ENCODE data around the gene PRSS27.
A peak's percentile ranks its signal among the peaks of the same experiment; 100 is the strongest.

PRSS27 gene

DNA sequence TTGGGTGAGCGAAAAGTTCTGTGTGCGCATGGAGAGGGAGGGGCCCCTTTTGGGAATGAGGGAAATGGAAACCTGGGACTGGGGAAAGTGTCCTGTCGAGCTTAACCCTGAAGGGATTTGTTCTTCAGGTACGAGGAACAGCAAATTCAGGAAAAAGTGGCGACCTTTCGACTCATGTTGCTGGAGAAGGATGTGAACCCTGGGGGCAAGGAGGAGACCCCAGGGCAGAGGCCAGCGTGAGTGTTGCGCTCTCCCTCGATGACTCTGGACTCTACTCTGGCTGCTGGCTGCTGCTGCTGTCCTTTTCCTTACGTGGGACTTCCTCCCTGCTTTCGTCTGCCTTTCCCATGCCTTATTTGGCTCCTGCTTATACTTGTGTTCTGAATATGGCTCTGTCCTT, 37.3 kb upstream of the PRSS27 start:
- no peak for DNase-seq
- TF ChIP-seq GATA1 (IDR thresholded peaks at IDR 0.05; ENCODE audit: low read depth, low read length), result no peak
- TF ChIP-seq POLR2A (IDR thresholded peaks at IDR 0.05; ENCODE audit: low read length), result no peak

DNA sequence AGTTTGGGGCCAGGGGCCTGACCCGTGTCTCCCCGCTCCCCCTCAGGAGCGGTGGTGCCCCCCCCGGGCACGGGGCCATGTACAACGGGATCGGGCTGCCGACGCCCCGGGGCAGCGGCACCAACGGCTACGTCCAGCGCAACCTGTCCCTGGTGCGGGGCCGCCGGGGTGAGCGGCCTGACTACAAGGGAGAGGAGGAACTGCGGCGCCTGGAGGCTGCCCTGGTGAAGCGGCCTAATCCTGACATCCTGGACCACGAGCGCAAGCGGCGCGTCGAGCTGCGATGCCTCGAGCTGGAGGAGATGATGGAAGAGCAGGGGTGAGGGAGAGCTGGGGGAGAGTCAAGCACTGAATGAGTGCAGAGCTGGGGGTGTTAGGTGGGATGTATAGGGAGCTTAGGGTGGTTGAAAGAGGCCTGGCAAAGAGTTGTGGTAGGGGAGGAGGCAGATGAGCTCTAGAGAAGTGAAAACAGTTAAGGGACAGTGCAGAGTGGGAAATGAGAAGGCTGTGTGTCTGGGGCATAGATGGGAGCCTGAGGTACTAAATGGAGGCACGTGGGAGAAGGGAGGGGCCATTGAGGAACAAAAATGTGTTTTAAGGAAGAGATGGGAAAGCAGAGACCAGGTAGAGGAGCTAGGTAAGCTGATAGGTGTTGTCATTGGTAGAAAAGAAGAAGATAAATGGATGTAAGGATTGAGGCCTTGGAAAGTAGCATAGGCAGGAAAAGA, 36.4 kb upstream of the PRSS27 start:
- no peak for DNase-seq
- TF ChIP-seq GATA1 (IDR thresholded peaks at IDR 0.05; ENCODE audit: low read depth, low read length) (no peak), POLR2A (IDR thresholded peaks at IDR 0.05; ENCODE audit: low read length) (no peak)

DNA sequence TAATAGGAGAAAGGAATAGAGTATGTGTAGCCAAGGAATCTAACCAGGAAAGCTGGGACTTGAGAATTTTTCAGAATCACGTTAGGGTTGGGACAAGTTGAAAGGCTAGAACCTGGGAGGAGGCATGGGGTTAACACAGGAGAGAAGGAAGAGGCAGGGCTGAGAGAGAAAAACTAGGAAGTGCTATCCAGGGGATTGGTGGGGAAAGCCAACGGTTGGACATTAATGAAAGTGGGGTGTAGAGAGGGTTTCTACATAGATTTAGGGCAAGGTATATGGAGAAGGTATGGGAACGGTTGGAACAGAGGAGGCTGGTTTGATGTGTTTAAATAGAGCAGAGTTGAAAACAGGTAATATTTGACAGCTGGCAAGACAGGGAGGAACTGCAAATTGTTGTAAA, 35.1 kb upstream of the PRSS27 start:
- TF ChIP-seq GATA1 (IDR thresholded peaks at IDR 0.05; ENCODE audit: low read depth, low read length), result no peak
- no peak for TF ChIP-seq POLR2A (IDR thresholded peaks at IDR 0.05; ENCODE audit: low read length)
- no peak for DNase-seq

GRCh38 chr16:2753733-2754020, 33.7 kb upstream of the PRSS27 start:
- peak in 1 of 2 experiments; percentile 40 for DNase-seq
- TF ChIP-seq POLR2A (IDR thresholded peaks at IDR 0.05; ENCODE audit: low read length) (no peak), GATA1 (IDR thresholded peaks at IDR 0.05; ENCODE audit: low read depth, low read length) (no peak)

DNA sequence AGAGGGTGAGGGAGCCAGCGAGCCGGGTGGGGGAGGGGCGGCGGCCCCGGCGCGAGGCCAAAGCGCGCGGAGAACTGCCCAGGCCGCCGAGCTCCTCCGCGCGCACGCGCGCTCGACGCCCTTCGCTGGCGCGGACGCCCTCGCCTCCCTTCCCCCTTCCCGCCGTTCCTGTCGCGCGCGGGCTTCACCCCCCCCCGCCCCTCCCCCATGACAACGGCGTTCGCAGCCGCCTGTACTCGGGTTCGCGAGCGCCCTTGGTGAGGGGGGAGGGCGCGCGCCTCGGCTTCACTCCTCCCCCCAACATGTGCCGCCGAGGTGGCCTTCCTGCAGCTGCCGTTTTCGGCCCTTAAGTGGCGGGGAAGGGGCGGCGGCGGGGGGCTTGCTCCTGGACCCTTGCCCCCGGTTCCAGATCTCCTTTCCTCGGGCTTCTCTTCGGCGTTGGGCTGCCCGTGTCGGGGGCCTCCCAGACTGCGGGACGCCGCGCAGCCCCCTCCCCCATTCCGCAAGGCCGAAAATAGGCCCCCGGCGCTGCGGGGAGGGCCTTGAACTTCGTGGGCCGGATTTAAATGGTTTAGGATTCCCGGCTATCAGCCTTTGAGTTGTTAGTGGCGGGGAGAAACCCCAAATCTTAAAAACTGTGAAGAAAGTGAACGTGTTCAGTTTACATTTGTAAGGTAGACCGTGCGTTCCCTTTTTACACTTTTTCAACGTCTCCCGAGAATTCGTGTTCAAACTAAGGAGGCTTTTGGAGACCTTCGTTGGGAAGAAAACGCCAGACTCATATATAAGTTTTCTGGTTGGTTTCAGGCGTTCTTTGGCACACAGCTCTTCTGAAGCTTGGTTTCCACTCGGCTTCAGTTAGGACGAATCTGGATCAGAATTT, 33.1 kb upstream of the PRSS27 start:
- TF ChIP-seq POLR2A (IDR thresholded peaks at IDR 0.05; ENCODE audit: low read length) (no peak), GATA1 (IDR thresholded peaks at IDR 0.05; ENCODE audit: low read depth, low read length) (no peak)
- DNase-seq, result peak; percentile 94 to 96

DNA sequence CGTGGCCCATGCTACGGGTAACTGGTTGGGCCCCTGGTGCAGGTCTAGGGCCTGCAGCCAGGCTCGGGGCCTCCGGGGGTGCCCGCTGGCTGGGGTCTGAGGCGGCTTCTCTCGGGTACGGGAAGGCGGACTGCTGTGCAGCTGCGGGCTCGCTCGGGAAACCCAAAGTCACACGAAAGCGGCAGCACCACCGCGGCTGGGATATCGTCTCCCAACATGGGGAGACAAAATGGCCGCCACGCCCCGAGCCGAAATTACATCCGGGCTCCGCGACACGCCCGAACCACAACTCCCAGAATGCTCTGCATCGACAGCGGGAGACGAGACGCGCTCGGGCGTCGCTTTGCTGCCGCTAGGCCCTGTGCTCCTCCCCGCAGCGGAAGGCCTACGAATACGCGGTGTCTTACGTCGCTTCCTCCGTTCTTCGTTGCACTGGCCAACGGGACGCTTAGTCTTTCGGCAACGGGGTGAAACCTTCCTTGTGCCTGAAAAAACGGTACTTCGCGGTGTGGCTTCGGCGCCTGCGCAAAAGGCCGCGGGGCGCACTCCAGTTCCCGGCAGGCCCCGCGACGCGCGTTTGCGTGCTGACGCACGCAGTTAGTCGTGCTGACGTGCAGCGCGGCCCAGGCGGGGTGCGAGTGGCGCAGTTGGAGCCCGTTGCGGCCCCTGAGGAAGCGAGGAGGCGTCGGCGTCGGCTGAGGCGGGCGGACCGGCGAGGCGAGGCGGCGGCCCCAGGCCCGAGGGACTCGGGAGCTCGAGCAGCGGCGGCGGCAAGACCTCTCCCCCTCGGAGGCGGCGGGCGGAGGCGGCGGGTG, 32.2 kb upstream of the PRSS27 start, which contains the start of gene SRRM2:
TSS of gene SRRM2 (plus strand) at position 604 of the 815 bp plus-strand sequence. CDS start 3,727 bp downstream, outside the sequence.
- peak; percentile 98 to 99 for DNase-seq

DNA sequence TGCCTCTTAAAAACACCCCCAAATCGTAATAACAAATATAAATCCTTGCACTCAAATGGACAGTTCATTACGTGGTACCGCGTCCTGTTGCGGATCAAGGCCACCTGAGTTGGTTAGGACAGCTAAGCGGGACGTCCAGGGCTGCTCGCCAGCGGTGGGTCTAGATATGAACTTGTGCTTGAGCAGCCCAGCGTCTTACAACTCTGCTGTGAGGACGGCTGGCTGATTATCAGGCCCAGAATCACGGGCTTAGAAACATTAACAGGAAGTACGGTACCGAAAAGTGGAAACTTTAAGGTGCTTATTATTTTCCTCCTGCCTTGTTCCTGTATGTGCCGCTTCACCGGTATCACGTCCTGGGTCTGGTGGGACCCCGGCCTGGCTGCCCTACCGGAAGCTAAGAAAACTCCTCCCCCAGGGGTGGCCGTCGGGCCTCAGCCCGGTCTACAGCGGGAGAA, 31.6 kb upstream of the PRSS27 start:
- no peak for TF ChIP-seq POLR2A (IDR thresholded peaks at IDR 0.05; ENCODE audit: low read length)
- DNase-seq, result no peak

More for the DNA sequence above, 32.2 kb upstream of the PRSS27 start, which contains the start of gene SRRM2:
- TF ChIP-seq GATA1 (IDR thresholded peaks at IDR 0.05; ENCODE audit: low read depth, low read length) (no peak), POLR2A (IDR thresholded peaks at IDR 0.05; ENCODE audit: low read length) (peak; percentile 96)

DNA sequence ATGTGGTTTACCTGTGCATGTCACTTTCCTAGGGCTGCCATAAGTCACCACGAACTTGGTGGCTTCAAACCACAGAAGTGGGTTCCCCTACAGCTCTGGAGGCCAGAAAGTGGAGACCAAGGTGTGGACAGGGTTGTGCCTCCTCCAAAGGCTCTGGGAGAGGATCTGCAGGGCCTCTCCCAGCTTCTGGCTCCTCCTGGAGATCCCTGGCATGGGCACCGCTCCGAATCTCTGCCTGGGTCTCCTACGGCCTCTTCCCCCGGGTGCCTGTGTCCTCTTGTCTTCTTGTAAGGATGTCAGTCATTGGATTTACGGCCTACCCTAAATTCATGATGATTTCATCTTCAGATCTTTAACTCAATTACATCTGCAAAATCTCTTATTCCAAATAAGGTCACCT, 29.9 kb upstream of the PRSS27 start:
- DNase-seq, result no peak
- TF ChIP-seq GATA1 (IDR thresholded peaks at IDR 0.05; ENCODE audit: low read depth, low read length), result no peak
- no peak for TF ChIP-seq POLR2A (IDR thresholded peaks at IDR 0.05; ENCODE audit: low read length)

DNA sequence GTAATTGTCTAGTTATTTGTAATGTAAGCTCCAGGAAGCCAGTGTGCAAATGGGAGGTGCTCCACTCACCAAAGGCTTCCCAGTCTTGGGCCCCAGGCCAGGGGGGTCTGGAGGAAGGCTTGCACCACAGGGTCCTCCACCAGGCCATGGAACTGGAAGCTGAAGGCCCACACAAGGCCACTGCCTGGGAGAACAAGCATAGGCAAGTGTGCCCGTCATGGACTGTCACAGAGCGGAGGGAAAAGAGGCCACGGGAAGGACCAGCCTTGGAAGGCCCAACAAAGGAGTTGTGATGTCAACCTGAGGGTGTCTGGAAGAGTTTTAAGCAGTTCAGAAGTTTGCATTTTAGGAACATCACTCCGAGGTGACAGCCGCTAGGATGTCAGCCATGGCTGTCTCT, 29.5 kb upstream of the PRSS27 start:
- no peak for DNase-seq
- no peak for TF ChIP-seq GATA1 (IDR thresholded peaks at IDR 0.05; ENCODE audit: low read depth, low read length)
- TF ChIP-seq POLR2A (IDR thresholded peaks at IDR 0.05; ENCODE audit: low read length), result no peak

DNA sequence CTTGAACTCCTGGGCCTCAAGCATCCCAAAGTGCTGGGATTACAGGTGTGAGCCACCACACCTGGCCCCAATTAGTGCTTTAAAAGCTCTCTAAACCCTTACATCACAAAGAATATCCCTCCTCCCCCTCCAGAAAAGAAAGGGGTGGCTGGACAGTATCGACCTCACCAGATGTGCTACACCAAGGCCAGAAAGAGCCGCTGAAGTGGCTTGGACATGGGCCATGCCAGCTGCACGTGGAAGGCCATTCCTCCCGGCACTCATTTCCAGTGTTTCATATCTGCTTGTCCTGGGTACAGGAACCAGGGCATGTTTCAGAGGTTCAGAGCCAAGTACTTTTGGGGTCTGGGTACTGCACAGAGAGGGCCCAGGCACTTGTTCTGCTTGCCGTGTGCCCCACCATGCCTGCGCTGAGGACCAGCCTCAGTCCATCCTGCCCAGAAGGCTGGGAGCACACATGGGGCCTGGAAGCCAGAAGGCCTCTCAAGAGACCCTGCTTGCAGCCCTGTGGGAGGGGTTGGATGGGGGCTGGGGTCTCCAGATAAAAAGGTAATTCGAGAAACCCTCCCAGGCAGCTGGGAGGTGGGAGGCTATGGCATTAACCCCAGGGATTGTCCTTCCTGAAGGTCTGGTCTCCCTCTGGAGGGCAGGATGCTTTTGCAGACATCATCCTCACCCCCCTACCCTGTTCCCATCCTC, 28.9 kb upstream of the PRSS27 start:
- TF ChIP-seq GATA1 (IDR thresholded peaks at IDR 0.05; ENCODE audit: low read depth, low read length) (no peak), POLR2A (IDR thresholded peaks at IDR 0.05; ENCODE audit: low read length) (no peak)
- no peak for DNase-seq

DNA sequence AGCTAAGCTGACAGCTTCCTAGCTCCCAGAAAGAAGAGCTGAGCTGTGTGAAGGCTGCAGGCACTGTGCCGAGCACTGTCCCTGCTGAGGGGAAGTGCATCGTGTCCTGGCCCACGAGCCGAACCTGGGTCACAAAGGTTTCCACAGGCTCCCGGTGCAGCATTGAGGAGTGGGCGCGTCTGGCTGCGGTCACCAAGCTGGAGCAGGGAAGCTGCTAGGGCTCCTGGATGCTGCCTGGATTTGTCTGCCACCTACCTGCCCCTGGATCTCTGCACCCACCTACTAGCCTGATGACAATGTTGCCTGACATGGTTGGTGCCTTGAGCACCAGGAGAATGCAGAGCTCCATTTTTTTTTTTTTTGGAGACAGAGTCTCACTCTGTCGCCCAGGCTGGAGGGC, 25.9 kb upstream of the PRSS27 start:
- no peak for DNase-seq
- no peak for TF ChIP-seq GATA1 (IDR thresholded peaks at IDR 0.05; ENCODE audit: low read depth, low read length)

DNA sequence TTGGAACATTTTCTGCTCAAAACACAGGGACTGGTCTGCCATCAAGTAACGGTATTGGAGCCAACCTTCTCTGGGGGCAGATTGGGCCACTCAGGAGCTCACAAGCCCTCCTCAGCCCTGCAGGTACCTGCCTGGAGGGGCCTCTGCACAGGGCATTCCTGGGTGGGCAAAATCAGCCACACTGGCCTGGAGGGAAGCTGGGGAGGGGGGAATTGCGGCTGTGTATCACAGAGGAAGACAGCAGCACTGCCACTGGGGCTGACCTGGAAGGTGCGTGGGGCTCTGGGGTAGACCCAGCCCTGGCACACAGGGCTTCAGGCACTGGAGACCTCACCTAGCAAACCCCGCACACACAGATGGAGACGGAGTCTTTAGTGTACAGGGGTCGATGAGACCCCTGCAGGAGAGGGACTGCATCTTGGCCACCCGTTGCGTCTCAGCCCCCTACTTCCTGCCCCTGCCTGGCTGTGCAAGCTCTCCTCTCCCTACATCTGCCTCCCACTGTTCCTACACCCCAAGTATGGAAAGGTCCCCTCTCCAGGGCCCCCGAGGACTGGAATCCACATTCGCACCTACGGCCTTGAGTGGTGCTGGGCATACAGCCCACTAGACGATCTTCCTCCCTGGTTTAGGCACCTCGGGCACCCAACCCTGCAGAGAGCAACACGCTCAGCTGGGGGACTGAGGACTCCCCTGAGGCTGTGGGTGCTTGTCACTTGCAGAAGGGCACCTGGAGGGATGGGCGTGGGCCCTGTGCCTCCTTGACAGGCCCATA, 25.3 kb upstream of the PRSS27 start:
- no peak for TF ChIP-seq POLR2A (IDR thresholded peaks at IDR 0.05; ENCODE audit: low read length)
- no peak for DNase-seq

DNA sequence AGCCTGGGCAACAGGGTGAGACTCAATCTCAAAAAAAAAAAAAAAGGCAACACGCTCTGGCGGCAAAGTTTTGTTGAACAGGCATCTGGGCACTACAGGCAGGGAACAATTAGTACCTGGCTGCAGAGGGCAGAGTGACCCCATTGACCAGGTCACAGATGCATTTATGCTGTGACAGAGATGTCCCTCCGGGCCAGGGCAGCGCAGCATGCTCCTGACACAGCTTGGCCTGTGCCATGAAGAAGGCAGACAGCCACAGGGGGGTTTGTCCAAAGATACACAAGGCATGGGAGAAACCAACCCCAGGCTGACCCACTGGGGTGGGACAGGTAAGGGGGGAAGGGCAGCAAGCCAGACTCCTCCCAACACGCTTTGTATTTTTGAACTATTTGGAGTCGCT, 24.7 kb upstream of the PRSS27 start:
- DNase-seq, result no peak
- TF ChIP-seq POLR2A (IDR thresholded peaks at IDR 0.05; ENCODE audit: low read length), result no peak
- no peak for TF ChIP-seq GATA1 (IDR thresholded peaks at IDR 0.05; ENCODE audit: low read depth, low read length)
